GM12878 (cell line): ENCODE data around the gene UNC5CL. TPM values are rescaled to one million over a fixed set of nuclear protein-coding genes. Genes with fewer than 3 reads are reported as not detected.

Source experiments
- ATAC-seq: fragments of 200-7000 bp; cut with Tn5 transposase; 3 replicates; pipeline ENCODE4 v1.9.1; 2020; ENCODE audit warnings: mild to moderate bottlenecking, moderate library complexity
- BruUV-seq: library from RNA; stranded (reverse); fragments of 400-500 nt; replicated peaks from 2 replicates; lab custom pipeline; 2021; lab: Mats Ljungman, UMichigan
- CTCF ChIA-PET: fragments of 300-600 bp; sonication (Branson Sonifier 250); formaldehyde crosslinking; extraction: SDS; loops from one replicate; lab custom pipeline; 2021; ENCODE audit warnings: inconsistent platforms; lab: Yijun Ruan, JAX
- POLR2A ChIA-PET: fragments of 350-600 bp; formaldehyde crosslinking; extraction: SDS; loops from one replicate; lab custom pipeline; 2021; ENCODE audit warnings: inconsistent platforms; lab: Charles Lee
- RAD21 ChIA-PET: fragments of 300-600 bp; sonication (Branson Sonifier 250); formaldehyde crosslinking; loops from one replicate; lab custom pipeline; 2023; ENCODE audit warnings: antibody characterized with exemption; ENCODE audit not compliant: unreplicated experiment; lab: Charles Lee
- SMC1A ChIA-PET: fragments of 300-600 bp; sonication (Branson Sonifier 250); formaldehyde crosslinking; loops from one replicate; lab custom pipeline; 2023; ENCODE audit not compliant: unreplicated experiment, uncharacterized antibody; lab: Charles Lee
- DNase-seq: peaks from one replicate; pipeline ENCODE4 v3.0.0-alpha.2; 2011; ENCODE audit warnings: low read depth, low spot score
- FAIRE-seq: peaks from 3 replicates; lab custom pipeline; 2011; peaks lifted over from hg19 to GRCh38; lab: Jason Lieb, UNC
- H2AFZ ChIP-seq: 2 replicates; pipeline ENCODE4 v1.6.0; 2011; ENCODE audit warnings: low read depth, low read length, control low read depth; ENCODE audit not compliant: control insufficient read depth
- H3K27ac ChIP-seq: 2 replicates; pipeline ENCODE4 v1.5.1; 2011; ENCODE audit warnings: control low read depth; ENCODE audit not compliant: control insufficient read depth, insufficient read depth
- H3K27me3 ChIP-seq, 2 experiments: replicated peaks in 1 of 2; 2 replicates each; pipeline versions ENCODE4 v1.6.0 to v1.6.1; 2011; ENCODE audit warnings: low read length in 1 of 2; ENCODE audit not compliant: control insufficient read depth in 2 of 2, insufficient read depth in 2 of 2
- H3K36me3 ChIP-seq, 2 experiments: 2 replicates each; pipeline ENCODE4 v1.5.1; 2011; ENCODE audit warnings: low read length in 1 of 2; ENCODE audit not compliant: control insufficient read depth in 2 of 2, insufficient read depth in 2 of 2
- H3K4me1 ChIP-seq: 2 replicates; pipeline ENCODE4 v1.6.1; 2011; ENCODE audit warnings: mild to moderate bottlenecking, low read length, moderate library complexity, mixed read lengths; ENCODE audit not compliant: control insufficient read depth, insufficient read depth
- H3K4me2 ChIP-seq: 2 replicates; pipeline ENCODE4 v1.6.0; 2011; ENCODE audit warnings: control low read depth; ENCODE audit not compliant: control insufficient read depth, insufficient read depth
- H3K4me3 ChIP-seq: fragments of 200-600 bp; sonication (generic); 2 replicates; pipeline ENCODE4 v1.5.1; 2016
- H3K79me2 ChIP-seq: 2 replicates; pipeline ENCODE4 v1.6.0; 2011; ENCODE audit warnings: low read length; ENCODE audit not compliant: control insufficient read depth, insufficient read depth
- H3K9ac ChIP-seq: 2 replicates; pipeline ENCODE4 v1.8.0; 2011; ENCODE audit warnings: low read length, control low read depth, mixed read lengths; ENCODE audit not compliant: control insufficient read depth, insufficient read depth
- H3K9me3 ChIP-seq: replicated peaks from 3 replicates; pipeline ENCODE4 v1.5.1; 2011; ENCODE audit warnings: mild to moderate bottlenecking, low read length; ENCODE audit not compliant: control insufficient read depth, insufficient read depth
- H4K20me1 ChIP-seq: 2 replicates; pipeline ENCODE4 v1.6.0; 2011; ENCODE audit not compliant: control insufficient read depth, insufficient read depth
- HCFC1 ChIP-seq: fragments of 150-350 bp; IDR thresholded peaks from 2 replicates; pipeline ENCODE4 v1.6.1; 2014; ENCODE audit warnings: low read length
- LARP7 ChIP-seq: fragments of 450-650 bp; IDR thresholded peaks from 2 replicates; pipeline ENCODE4 v1.6.1; 2017; ENCODE audit warnings: mild to moderate bottlenecking
- MEF2A ChIP-seq: IDR thresholded peaks from 2 replicates; pipeline ENCODE4 v1.6.1; 2011; ENCODE audit warnings: low read depth, mild to moderate bottlenecking, low read length, moderate library complexity; ENCODE audit not compliant: insufficient read depth
- RELA ChIP-seq: fragments of 450-650 bp; IDR thresholded peaks from 2 replicates; pipeline ENCODE4 v1.8.0; 2014; ENCODE audit warnings: borderline replicate concordance; ENCODE audit not compliant: partially characterized antibody
- RFX5 ChIP-seq: IDR thresholded peaks from 2 replicates; pipeline ENCODE4 v1.6.1; 2011; ENCODE audit warnings: low read depth, low read length, improper control_type of control experiment
- ZBED1 ChIP-seq: IDR thresholded peaks from 2 replicates; pipeline ENCODE4 v1.6.1; 2016; ENCODE audit warnings: borderline replicate concordance
- WGBS: methylation state at CpG from one replicate; pipeline ENCODE4 v1.1.6; 2016; ENCODE audit warnings: low lambda C conversion rate; ENCODE audit not compliant: insufficient replicate concordance, insufficient coverage; ENCODE audit errors: missing lambda C conversion rate; 5-methylcytosine and 5-hydroxymethylcytosine counted together
- in situ Hi-C: fragments of 300-500 bp; cut with MboI; formaldehyde crosslinking; loops from 9 replicates; pipeline ENCODE4 v1.14.3; 2018; ENCODE audit warnings: mixed read lengths
- intact Hi-C: fragments of 100-400 bp; cut with micrococcal nuclease; formaldehyde crosslinking; loops from one replicate; pipeline ENCODE4 v1.14.2; 2022; ENCODE audit not compliant: unreplicated experiment
- polyA plus RNA-seq, 11 experiments: library from polyadenylated mRNA; depleted of rRNA in 4 of 11; unstranded in 6 of 11; stranded (reverse) in 5 of 11; fragments of >200 nt; fragmentation: Nextera tagmentation in 4 of 11; fragmentation: Illumina TruSeq in 1 of 11; extraction: Ambion mirVana in 4 of 11; extraction: Trizol in 1 of 11; gene quantifications; 1 replicate in 1 of 11; 2 replicates in 10 of 11; pipeline versions ENCODE4 v1.2.1 to v1.2.3, GENCODE V29; 2011 to 2016; ENCODE audit warnings: inconsistent platforms in 2 of 11, missing spikeins in 2 of 11, low read depth in 1 of 11
- total RNA-seq, 4 experiments: library from RNA; depleted of rRNA in 3 of 4; stranded (reverse); fragments of >200 nt in 3 of 4; fragmentation: Illumina TruSeq in 1 of 4; extraction: Trizol in 1 of 4; gene quantifications; 2 replicates each; pipeline versions ENCODE4 v1.2.1 to v1.2.3, GENCODE V29; 2013 to 2021
- TF ChIP-seq, protein P1 (sequence below): fragments of 450-650 bp; formaldehyde crosslinking; IDR thresholded peaks from 2 replicates; pipeline ENCODE4 v1.4.0; 2022; ENCODE audit warnings: mild to moderate bottlenecking, moderate library complexity
- TF ChIP-seq, protein P2 (sequence below): IDR thresholded peaks from 2 replicates; pipeline ENCODE4 v1.6.1; 2012; ENCODE audit warnings: improper control_type of control experiment, low read depth, low read length; ENCODE audit not compliant: insufficient replicate concordance
- TF ChIP-seq, protein P3 (sequence below): fragments of 450-650 bp; IDR thresholded peaks from 2 replicates; pipeline ENCODE4 v1.6.1; 2017; ENCODE audit warnings: mild to moderate bottlenecking, moderate library complexity

Gene UNC5CL
- total and polyA plus RNA-seq, 10 of the 15 experiments (the other 5 are each of a cell fraction or from before 2014, with no cell fraction given), result 0.11 to 1.2 (median 0.46) TPM; not detected in 1

GRCh38 chr6:41049955-41050354 lies 10.9 kb upstream of the UNC5CL start (continued):
- TF ChIP-seq, protein P1, sequence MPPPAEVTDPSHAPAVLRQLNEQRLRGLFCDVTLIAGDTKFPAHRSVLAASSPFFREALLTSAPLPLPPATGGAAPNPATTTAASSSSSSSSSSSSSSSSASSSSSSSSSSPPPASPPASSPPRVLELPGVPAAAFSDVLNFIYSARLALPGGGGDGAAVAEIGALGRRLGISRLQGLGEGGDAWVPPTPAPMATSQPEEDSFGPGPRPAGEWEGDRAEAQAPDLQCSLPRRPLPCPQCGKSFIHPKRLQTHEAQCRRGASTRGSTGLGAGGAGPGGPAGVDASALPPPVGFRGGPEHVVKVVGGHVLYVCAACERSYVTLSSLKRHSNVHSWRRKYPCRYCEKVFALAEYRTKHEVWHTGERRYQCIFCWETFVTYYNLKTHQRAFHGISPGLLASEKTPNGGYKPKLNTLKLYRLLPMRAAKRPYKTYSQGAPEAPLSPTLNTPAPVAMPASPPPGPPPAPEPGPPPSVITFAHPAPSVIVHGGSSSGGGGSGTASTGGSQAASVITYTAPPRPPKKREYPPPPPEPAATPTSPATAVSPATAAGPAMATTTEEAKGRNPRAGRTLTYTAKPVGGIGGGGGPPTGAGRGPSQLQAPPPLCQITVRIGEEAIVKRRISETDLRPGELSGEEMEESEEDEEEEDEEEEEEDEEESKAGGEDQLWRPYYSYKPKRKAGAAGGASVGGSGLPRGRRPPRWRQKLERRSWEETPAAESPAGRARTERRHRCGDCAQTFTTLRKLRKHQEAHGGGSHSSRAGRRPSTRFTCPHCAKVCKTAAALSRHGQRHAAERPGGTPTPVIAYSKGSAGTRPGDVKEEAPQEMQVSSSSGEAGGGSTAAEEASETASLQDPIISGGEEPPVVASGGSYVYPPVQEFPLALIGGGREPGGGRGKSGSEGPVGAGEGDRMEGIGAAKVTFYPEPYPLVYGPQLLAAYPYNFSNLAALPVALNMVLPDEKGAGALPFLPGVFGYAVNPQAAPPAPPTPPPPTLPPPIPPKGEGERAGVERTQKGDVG (CRISPR knock-in tag), result no peak
- TF ChIP-seq MEF2A, result no peak
- TF ChIP-seq RELA, result no peak
- no peak for TF ChIP-seq ZBED1
- no peak for TF ChIP-seq RFX5

DNA sequence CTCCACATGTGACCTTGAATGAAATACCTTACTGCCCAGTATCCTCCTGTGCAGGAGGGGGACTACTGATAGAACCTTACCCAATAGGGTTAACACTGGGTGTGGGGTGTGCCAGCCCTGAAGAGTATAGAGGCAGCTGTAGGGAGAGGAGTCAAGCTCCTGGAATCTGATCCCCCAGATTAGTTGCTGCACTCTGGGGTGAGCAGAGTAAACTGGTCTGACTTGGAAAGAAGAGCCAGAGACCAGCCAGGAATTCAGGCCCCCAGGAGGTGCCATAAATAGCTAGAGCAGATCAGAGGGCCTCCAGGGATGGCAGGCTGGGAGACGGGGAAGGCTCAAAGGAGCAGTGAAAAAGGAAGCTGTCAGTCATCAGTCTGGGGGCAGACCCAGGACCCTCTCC lies 10.5 kb upstream of the UNC5CL start:
- ATAC-seq (no peak), FAIRE-seq (no peak), DNase-seq (no peak)
- no peaks in the 10 kb centered on the region for H3K9me3 ChIP-seq
- in situ Hi-C loops (no loop called here), intact Hi-C loops (no loop called here)
- no peaks in the 10 kb centered on the region for H3K79me2 ChIP-seq
- no peak overlapping the region for H3K4me2 ChIP-seq
- H3K27me3 ChIP-seq, result no peaks in the 10 kb centered on the region
- no peaks in the 10 kb centered on the region for H4K20me1 ChIP-seq
- POLR2A ChIA-PET, result interaction anchor here (0.7 kb wide), 1 partner anchor 51 kb away, joined by 4 read pairs; no protein-coding TSS in a partner anchor
- RAD21 ChIA-PET, result interaction anchor here (1.1 kb wide), 1 partner anchor 272 kb away, joined by 3 read pairs; no protein-coding TSS in a partner anchor
- no TSS peak for BruUV-seq
- no peak overlapping the region for H3K9ac ChIP-seq
- CTCF ChIA-PET, result interaction anchor here (1.7 to 2.2 kb wide), 2 partner anchors 9 to 21 kb away, joined by 3 to 7 read pairs; no protein-coding TSS in a partner anchor
- H3K4me3 ChIP-seq, result no peak overlapping the region
- H3K27ac ChIP-seq, result no peak overlapping the region
- SMC1A ChIA-PET, result interaction anchor here (1.1 kb wide), 1 partner anchor 9 kb away, joined by 3 read pairs; no protein-coding TSS in a partner anchor
- no peaks in the 10 kb centered on the region for H3K4me1 ChIP-seq
- H2AFZ ChIP-seq, result no peak overlapping the region
- 93% methylated on average over 1 of the region's 1 CpG for WGBS
- H3K36me3 ChIP-seq, result no peaks in the 10 kb centered on the region; a peak in 1 of 4 replicates
- TF ChIP-seq, protein P2, sequence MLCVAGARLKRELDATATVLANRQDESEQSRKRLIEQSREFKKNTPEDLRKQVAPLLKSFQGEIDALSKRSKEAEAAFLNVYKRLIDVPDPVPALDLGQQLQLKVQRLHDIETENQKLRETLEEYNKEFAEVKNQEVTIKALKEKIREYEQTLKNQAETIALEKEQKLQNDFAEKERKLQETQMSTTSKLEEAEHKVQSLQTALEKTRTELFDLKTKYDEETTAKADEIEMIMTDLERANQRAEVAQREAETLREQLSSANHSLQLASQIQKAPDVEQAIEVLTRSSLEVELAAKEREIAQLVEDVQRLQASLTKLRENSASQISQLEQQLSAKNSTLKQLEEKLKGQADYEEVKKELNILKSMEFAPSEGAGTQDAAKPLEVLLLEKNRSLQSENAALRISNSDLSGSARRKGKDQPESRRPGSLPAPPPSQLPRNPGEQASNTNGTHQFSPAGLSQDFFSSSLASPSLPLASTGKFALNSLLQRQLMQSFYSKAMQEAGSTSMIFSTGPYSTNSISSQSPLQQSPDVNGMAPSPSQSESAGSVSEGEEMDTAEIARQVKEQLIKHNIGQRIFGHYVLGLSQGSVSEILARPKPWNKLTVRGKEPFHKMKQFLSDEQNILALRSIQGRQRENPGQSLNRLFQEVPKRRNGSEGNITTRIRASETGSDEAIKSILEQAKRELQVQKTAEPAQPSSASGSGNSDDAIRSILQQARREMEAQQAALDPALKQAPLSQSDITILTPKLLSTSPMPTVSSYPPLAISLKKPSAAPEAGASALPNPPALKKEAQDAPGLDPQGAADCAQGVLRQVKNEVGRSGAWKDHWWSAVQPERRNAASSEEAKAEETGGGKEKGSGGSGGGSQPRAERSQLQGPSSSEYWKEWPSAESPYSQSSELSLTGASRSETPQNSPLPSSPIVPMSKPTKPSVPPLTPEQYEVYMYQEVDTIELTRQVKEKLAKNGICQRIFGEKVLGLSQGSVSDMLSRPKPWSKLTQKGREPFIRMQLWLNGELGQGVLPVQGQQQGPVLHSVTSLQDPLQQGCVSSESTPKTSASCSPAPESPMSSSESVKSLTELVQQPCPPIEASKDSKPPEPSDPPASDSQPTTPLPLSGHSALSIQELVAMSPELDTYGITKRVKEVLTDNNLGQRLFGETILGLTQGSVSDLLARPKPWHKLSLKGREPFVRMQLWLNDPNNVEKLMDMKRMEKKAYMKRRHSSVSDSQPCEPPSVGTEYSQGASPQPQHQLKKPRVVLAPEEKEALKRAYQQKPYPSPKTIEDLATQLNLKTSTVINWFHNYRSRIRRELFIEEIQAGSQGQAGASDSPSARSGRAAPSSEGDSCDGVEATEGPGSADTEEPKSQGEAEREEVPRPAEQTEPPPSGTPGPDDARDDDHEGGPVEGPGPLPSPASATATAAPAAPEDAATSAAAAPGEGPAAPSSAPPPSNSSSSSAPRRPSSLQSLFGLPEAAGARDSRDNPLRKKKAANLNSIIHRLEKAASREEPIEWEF, result no peak
- TF ChIP-seq LARP7 (no peak), HCFC1 (no peak)
- TF ChIP-seq, protein P3, sequence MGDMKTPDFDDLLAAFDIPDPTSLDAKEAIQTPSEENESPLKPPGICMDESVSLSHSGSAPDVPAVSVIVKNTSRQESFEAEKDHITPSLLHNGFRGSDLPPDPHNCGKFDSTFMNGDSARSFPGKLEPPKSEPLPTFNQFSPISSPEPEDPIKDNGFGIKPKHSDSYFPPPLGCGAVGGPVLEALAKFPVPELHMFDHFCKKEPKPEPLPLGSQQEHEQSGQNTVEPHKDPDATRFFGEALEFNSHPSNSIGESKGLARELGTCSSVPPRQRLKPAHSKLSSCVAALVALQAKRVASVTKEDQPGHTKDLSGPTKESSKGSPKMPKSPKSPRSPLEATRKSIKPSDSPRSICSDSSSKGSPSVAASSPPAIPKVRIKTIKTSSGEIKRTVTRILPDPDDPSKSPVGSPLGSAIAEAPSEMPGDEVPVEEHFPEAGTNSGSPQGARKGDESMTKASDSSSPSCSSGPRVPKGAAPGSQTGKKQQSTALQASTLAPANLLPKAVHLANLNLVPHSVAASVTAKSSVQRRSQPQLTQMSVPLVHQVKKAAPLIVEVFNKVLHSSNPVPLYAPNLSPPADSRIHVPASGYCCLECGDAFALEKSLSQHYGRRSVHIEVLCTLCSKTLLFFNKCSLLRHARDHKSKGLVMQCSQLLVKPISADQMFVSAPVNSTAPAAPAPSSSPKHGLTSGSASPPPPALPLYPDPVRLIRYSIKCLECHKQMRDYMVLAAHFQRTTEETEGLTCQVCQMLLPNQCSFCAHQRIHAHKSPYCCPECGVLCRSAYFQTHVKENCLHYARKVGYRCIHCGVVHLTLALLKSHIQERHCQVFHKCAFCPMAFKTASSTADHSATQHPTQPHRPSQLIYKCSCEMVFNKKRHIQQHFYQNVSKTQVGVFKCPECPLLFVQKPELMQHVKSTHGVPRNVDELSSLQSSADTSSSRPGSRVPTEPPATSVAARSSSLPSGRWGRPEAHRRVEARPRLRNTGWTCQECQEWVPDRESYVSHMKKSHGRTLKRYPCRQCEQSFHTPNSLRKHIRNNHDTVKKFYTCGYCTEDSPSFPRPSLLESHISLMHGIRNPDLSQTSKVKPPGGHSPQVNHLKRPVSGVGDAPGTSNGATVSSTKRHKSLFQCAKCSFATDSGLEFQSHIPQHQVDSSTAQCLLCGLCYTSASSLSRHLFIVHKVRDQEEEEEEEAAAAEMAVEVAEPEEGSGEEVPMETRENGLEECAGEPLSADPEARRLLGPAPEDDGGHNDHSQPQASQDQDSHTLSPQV, result no peak
